Transverse colon (tissue), 4 donors: ENCODE measurements around the gene FABP3. TPM values are rescaled to one million over a fixed set of nuclear protein-coding genes. Genes with fewer than 3 reads are reported as not detected.

Source experiments
- DNase-seq: peaks from one replicate; pipeline ENCODE4 v3.0.0-alpha.2; 2019
- H3K27ac ChIP-seq, 4 donors: fragments of 200-600 bp; sonication (generic); 2 replicates each; pipeline ENCODE4 v1.5.1; 2016 to 2018; ENCODE audit warnings: inconsistent platforms in 4 of 4
- H3K27me3 ChIP-seq: fragments of 200-600 bp; sonication (generic); 2 replicates; pipeline ENCODE4 v1.5.1; 2017; ENCODE audit warnings: inconsistent platforms
- H3K36me3 ChIP-seq, 4 donors: fragments of 200-600 bp; sonication (generic); 2 replicates each; pipeline ENCODE4 v1.5.1; 2017 to 2019; ENCODE audit warnings: inconsistent platforms in 4 of 4
- H3K4me1 ChIP-seq, 4 donors: fragments of 200-600 bp; sonication (generic); 2 replicates each; pipeline ENCODE4 v1.5.1; 2017 to 2020; ENCODE audit warnings: inconsistent platforms in 4 of 4
- H3K4me3 ChIP-seq, 4 donors: fragments of 200-600 bp; sonication (generic); 1 replicate in 1 of 4; 2 replicates in 3 of 4; pipeline versions ENCODE4 v1.5.1 to v1.6.1; 2017 to 2019; ENCODE audit warnings: inconsistent platforms in 4 of 4
- H3K9me3 ChIP-seq, 2 donors: fragments of 200-600 bp; sonication (generic); 2 replicates each; pipeline ENCODE4 v1.5.1; 2017 to 2019; ENCODE audit warnings: inconsistent platforms in 2 of 2
- EP300 ChIP-seq: sonication (generic); formaldehyde crosslinking; IDR thresholded peaks from one replicate; pipeline ENCODE4 v1.6.1; 2017; ENCODE audit warnings: antibody characterized with exemption, low read depth
- POLR2A ChIP-seq: fragments of 450-650 bp; IDR thresholded peaks from one replicate; pipeline ENCODE4 v1.6.1; 2016; ENCODE audit warnings: antibody characterized with exemption, mild to moderate bottlenecking, moderate library complexity
- POLR2AphosphoS5 ChIP-seq, 3 donors: sonication (generic); formaldehyde crosslinking; IDR thresholded peaks; one replicate each; pipeline ENCODE4 v1.6.1; 2016; ENCODE audit warnings: antibody characterized with exemption in 3 of 3
- WGBS, 2 donors: methylation state at CpG; one replicate each; pipeline ENCODE4 v1.1.5; 2018; ENCODE audit warnings: low coverage in 1 of 2; 5-methylcytosine and 5-hydroxymethylcytosine counted together
- in situ Hi-C, 4 donors: fragments of 200-750 bp; cut with MboI; loops; one replicate each; pipeline versions ENCODE4 v1.15.0 to v1.15.1; 2017; ENCODE audit warnings: low sequenced_read_pairs in 3 of 4, low pct_ligation_motif_present in 1 of 4, low pct_unique_long_range_greater_than_20kb in 1 of 4
- intact Hi-C: fragments of 100-400 bp; cut with DNase I; formaldehyde crosslinking; loops from one replicate; pipeline ENCODE4 v1.15.1; 2023; ENCODE audit warnings: low total_unique reads
- total RNA-seq, 4 donors: library from RNA; depleted of rRNA; stranded (reverse); fragments of >200 nt; gene quantifications; one replicate each; pipeline ENCODE4 v1.1.0, GENCODE V29; 2016
- TF ChIP-seq, protein P1 (sequence below), 5 experiments: fragments of 200-600 bp in 3 of 5; fragments of 450-650 bp in 2 of 5; sonication (generic) in 3 of 5; IDR thresholded peaks; 1 replicate in 2 of 5; 2 replicates in 3 of 5; pipeline ENCODE4 v1.5.1; 2016 to 2017; ENCODE audit warnings: antibody characterized with exemption in 5 of 5, inconsistent platforms in 3 of 5, mild to moderate bottlenecking in 2 of 5, moderate library complexity in 1 of 5

FABP3 gene
- total RNA-seq, 4 donors from 2014 or later: 5.9 to 7.6 TPM; not detected in 2

DNA sequence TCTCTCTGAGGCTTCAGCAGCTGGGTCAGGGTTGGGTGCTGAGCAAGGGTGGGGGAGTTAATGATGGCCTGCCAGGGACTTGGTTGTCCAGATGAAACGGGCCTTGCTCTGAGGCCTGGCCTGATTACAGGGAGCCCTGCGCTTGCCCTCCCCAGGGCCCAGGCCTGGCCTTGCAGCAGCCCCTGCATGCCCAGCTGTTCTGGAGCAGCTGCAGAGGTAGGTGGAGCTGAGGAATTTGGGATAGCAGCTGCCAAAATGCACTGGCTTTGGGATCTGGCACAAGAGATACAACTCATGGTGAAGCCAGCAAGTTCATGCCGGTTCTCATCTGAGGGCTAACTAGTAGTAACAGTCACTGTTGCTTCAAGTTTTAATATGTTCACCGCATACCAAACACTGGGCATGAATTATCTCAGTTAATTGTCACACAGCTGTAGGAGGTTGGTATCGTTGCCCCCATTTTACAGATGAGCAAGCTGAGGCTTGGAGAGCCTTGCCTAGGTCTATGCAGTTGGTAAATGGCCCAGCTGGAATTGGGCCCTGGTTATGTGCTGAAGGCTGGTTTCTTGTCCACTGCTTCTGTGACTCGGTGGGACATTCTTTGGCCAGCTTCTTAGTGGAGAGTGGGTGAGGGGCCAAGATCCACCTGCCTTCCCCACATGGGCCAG lies 32.8 kb upstream of the FABP3 start:
- no peaks in the 10 kb centered on the region for H3K4me1 ChIP-seq
- TF ChIP-seq POLR2A (no peak), EP300 (no peak), POLR2AphosphoS5 (IDR thresholded peaks at IDR 0.05) (no peak)
- TF ChIP-seq, protein P1, sequence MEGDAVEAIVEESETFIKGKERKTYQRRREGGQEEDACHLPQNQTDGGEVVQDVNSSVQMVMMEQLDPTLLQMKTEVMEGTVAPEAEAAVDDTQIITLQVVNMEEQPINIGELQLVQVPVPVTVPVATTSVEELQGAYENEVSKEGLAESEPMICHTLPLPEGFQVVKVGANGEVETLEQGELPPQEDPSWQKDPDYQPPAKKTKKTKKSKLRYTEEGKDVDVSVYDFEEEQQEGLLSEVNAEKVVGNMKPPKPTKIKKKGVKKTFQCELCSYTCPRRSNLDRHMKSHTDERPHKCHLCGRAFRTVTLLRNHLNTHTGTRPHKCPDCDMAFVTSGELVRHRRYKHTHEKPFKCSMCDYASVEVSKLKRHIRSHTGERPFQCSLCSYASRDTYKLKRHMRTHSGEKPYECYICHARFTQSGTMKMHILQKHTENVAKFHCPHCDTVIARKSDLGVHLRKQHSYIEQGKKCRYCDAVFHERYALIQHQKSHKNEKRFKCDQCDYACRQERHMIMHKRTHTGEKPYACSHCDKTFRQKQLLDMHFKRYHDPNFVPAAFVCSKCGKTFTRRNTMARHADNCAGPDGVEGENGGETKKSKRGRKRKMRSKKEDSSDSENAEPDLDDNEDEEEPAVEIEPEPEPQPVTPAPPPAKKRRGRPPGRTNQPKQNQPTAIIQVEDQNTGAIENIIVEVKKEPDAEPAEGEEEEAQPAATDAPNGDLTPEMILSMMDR (IDR thresholded peaks at IDR 0.05): no peak
- no peaks in the 10 kb centered on the region for H3K27me3 ChIP-seq
- intact Hi-C loops: no loop called here
- no peak overlapping the region for H3K27ac ChIP-seq
- no peak for DNase-seq
- H3K9me3 ChIP-seq: no peaks in the 10 kb centered on the region
- H3K4me3 ChIP-seq: no peak overlapping the region
- no peaks in the 10 kb centered on the region for H3K36me3 ChIP-seq
- 91 to 100% methylated on average over 1 to 6 of the region's 6 CpGs for WGBS, 2 donors
- in situ Hi-C loops: no loop called here

DNA sequence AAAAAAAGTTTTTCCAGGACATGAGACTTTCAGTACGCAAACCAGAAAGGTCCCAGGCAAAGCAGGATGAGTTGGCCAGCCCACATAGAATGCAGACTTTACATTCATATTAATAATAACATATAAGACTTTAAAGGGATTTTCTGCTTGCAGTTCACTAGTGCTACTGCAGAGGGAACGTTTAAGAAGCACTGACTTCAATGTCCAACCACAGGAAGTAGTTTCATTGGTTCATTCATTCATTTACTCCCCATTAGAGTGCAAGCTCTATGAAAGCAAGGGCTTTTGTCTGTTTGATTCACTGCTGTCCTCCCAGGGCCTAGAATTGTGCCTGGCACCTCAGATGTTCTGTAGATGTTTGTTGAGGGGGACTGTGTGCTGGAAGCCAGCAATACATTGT lies 28.4 kb upstream of the FABP3 start:
- intact Hi-C loops (no loop called here), in situ Hi-C loops (no loop called here)
- no peaks in the 10 kb centered on the region for H3K4me1 ChIP-seq
- WGBS, 2 donors: 0 to 56% methylated on average over 1 to 2 of the region's 2 CpGs
- no peak overlapping the region for H3K27ac ChIP-seq
- no peaks in the 10 kb centered on the region for H3K27me3 ChIP-seq
- no peak for TF ChIP-seq EP300
- TF ChIP-seq, protein P1 (IDR thresholded peaks at IDR 0.05): no peak
- no peak for TF ChIP-seq POLR2A
- no peak for TF ChIP-seq POLR2AphosphoS5 (IDR thresholded peaks at IDR 0.05)
- H3K4me3 ChIP-seq: no peak overlapping the region
- DNase-seq: no peak
- no peaks in the 10 kb centered on the region for H3K36me3 ChIP-seq
- no peaks in the 10 kb centered on the region for H3K9me3 ChIP-seq

DNA sequence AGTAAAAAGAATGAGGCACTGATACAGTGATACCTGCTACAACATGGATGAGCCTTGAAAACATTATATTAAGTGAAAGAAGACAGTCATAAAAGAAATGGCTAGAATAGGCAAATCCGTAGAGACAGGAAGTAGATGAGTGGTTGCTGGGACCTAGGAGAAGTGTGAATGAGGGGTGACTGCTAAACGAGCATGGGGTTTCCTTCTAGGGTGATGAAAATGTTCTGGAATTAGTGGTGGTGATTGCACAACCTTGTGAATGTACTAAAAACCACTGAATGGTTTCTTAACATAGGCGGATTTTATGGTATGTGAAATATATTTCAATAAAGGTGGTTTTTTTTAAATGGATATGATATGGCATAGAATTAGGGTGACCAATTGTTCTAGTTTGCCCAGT lies 27.5 kb upstream of the FABP3 start:
- TF ChIP-seq, protein P1 (IDR thresholded peaks at IDR 0.05): no peak
- no peak for TF ChIP-seq EP300
- intact Hi-C loops: no loop called here
- Histone ChIP-seq H3K9me3 (no peaks in the 10 kb centered on the region), H3K4me1 (no peaks in the 10 kb centered on the region), H3K27ac (no peak overlapping the region), H3K27me3 (no peaks in the 10 kb centered on the region), H3K36me3 (no peaks in the 10 kb centered on the region), H3K4me3 (no peak overlapping the region)
- in situ Hi-C loops: no loop called here
- 41 to 47% methylated on average over 3 of the region's 3 CpGs for WGBS, 2 donors
- DNase-seq: no peak

- 44 to 53% methylated on average over 3 of the region's 3 CpGs for WGBS, 2 donors
- Histone ChIP-seq H3K4me1 (peaks cover under 1 to 3% (median 1%) of the 10 kb centered on the region in 4 donors), H3K36me3 (no peaks in the 10 kb centered on the region), H3K9me3 (no peaks in the 10 kb centered on the region), H3K27ac (no peak overlapping the region), H3K27me3 (no peaks in the 10 kb centered on the region), H3K4me3 (no peak overlapping the region)
- intact Hi-C loops: no loop called here
- TF ChIP-seq, protein P1 (IDR thresholded peaks at IDR 0.05): no peak
- TF ChIP-seq POLR2A (no peak), POLR2AphosphoS5 (IDR thresholded peaks at IDR 0.05) (no peak), EP300 (no peak)
- in situ Hi-C loops: no loop called here
- DNase-seq: no peak
Observed at GRCh38 chr1:31399976-31400375, 27.1 kb upstream of the FABP3 start.
